Measurements from ENCODE around the gene RBFOX2.

RBFOX2 gene

GRCh38 chr22:35889071-35889470 is 139.6 kb downstream of the RBFOX2 start:
- no peaks in the 10 kb centered on the region for H3K79me2 ChIP-seq (ENCODE audit: low read length)
- no peak overlapping the region for H3K4me3 ChIP-seq (ENCODE audit: low read length)
- peaks cover 40% of the 10 kb centered on the region for H3K27me3 ChIP-seq (ENCODE audit: low read depth, low read length)
- no peak overlapping the region for H3K27ac ChIP-seq (ENCODE audit: low read length)
- H2AFZ ChIP-seq (ENCODE audit: low read depth, low read length), result no peak overlapping the region
- no peaks in the 10 kb centered on the region for H3K4me1 ChIP-seq (ENCODE audit: low read length)
- no peak overlapping the region for H3K4me2 ChIP-seq (ENCODE audit: low read length)
- H4K20me1 ChIP-seq (ENCODE audit: insufficient read depth, low read length), result no peaks in the 10 kb centered on the region
- no peaks in the 10 kb centered on the region for H3K9me3 ChIP-seq (ENCODE audit: insufficient read depth, low read length)
- H3K9ac ChIP-seq (ENCODE audit: low read length), result no peak overlapping the region
- no peaks in the 10 kb centered on the region for H3K36me3 ChIP-seq (replicated peaks; ENCODE audit: low read depth, low read length)
- no peak for TF ChIP-seq EZH2phosphoT487 (IDR thresholded peaks at IDR 0.05; ENCODE audit: low read depth)
- TF ChIP-seq, protein P1, sequence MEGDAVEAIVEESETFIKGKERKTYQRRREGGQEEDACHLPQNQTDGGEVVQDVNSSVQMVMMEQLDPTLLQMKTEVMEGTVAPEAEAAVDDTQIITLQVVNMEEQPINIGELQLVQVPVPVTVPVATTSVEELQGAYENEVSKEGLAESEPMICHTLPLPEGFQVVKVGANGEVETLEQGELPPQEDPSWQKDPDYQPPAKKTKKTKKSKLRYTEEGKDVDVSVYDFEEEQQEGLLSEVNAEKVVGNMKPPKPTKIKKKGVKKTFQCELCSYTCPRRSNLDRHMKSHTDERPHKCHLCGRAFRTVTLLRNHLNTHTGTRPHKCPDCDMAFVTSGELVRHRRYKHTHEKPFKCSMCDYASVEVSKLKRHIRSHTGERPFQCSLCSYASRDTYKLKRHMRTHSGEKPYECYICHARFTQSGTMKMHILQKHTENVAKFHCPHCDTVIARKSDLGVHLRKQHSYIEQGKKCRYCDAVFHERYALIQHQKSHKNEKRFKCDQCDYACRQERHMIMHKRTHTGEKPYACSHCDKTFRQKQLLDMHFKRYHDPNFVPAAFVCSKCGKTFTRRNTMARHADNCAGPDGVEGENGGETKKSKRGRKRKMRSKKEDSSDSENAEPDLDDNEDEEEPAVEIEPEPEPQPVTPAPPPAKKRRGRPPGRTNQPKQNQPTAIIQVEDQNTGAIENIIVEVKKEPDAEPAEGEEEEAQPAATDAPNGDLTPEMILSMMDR (IDR thresholded peaks at IDR 0.05; ENCODE audit: low read depth, low read length), result no peak

DNA sequence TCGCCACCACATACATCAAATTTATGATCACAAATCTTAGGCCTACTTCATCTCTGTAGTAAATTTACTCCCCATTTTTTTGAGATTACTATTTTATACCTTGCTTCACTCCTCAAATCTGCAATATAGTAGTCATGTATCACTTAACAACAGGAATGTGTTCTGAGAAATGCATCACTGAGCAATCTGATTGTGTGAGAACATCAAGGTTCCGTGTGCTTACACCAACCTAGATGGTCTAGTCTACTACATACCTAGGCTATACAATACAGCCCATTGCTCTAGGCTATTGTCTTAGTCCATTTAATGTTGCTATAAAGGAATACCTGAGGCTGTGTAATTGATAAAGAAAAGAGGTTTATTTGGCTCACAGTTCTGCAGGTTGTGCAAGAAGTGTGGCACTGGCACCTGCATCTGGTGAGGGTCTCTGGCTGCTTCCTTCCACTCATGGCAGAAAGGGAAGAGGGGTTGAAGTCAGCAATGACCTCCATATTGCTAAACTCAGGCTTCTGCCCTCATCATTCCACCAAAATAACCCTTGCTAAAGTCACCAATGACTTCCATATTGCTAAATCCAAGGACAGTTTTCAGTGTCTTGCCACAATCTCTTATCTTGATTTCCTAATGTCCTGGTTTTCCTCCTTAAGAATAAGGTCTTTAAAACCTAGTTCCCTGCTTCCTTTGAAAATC is 140.3 kb downstream of the RBFOX2 start:
- Histone ChIP-seq H3K9me3 (ENCODE audit: insufficient read depth, low read length) (no peaks in the 10 kb centered on the region), H3K4me1 (ENCODE audit: low read length) (no peaks in the 10 kb centered on the region), H3K4me3 (ENCODE audit: low read length) (no peak overlapping the region), H3K27me3 (ENCODE audit: low read depth, low read length) (peaks cover 37% of the 10 kb centered on the region), H3K9ac (ENCODE audit: low read length) (no peak overlapping the region), H3K27ac (ENCODE audit: low read length) (no peak overlapping the region), H3K4me2 (ENCODE audit: low read length) (no peak overlapping the region), H3K79me2 (ENCODE audit: low read length) (no peaks in the 10 kb centered on the region), H3K36me3 (replicated peaks; ENCODE audit: low read depth, low read length) (no peaks in the 10 kb centered on the region), H2AFZ (ENCODE audit: low read depth, low read length) (no peak overlapping the region), H4K20me1 (ENCODE audit: insufficient read depth, low read length) (no peaks in the 10 kb centered on the region)
- TF ChIP-seq, protein P1 (IDR thresholded peaks at IDR 0.05; ENCODE audit: low read depth, low read length), result no peak
- TF ChIP-seq EZH2phosphoT487 (IDR thresholded peaks at IDR 0.05; ENCODE audit: low read depth), result no peak

DNA sequence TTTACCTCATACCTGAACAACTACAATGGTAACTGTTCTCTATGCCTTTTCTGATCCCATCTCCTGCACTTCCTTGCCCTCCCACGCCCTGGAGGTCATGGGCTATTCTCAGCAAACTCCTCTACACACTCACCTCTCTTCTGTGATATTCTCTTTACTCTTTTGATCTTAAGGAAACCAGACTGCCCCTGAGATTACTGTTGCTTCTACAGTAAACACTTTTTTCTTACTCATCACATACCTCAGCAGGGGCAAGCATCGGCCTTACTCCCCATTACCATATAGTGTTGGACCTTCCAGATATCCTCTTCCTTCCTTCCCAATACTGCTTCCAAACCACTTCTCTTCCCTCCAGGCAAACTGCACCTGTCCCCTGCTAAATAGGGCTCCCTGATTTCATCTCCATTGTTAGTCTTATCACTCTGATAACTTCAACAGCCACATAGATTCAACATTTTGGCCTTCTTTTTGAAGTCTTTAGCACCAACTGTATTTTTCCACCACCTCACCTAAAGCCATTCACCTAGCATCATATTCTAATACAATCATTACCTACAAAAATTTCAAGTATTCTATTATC is 141.2 kb downstream of the RBFOX2 start:
- no peaks in the 10 kb centered on the region for H4K20me1 ChIP-seq (ENCODE audit: insufficient read depth, low read length)
- H3K27ac ChIP-seq (ENCODE audit: low read length), result no peak overlapping the region
- H3K27me3 ChIP-seq (ENCODE audit: low read depth, low read length), result peaks cover 36% of the 10 kb centered on the region
- no peaks in the 10 kb centered on the region for H3K79me2 ChIP-seq (ENCODE audit: low read length)
- no peak overlapping the region for H3K4me2 ChIP-seq (ENCODE audit: low read length)
- no peaks in the 10 kb centered on the region for H3K36me3 ChIP-seq (replicated peaks; ENCODE audit: low read depth, low read length)
- H2AFZ ChIP-seq (ENCODE audit: low read depth, low read length), result no peak overlapping the region
- no peak overlapping the region for H3K4me3 ChIP-seq (ENCODE audit: low read length)
- H3K9me3 ChIP-seq (ENCODE audit: insufficient read depth, low read length), result no peaks in the 10 kb centered on the region
- H3K9ac ChIP-seq (ENCODE audit: low read length), result no peak overlapping the region
- TF ChIP-seq, protein P1 (IDR thresholded peaks at IDR 0.05; ENCODE audit: low read depth, low read length), result no peak
- no peak for TF ChIP-seq EZH2phosphoT487 (IDR thresholded peaks at IDR 0.05; ENCODE audit: low read depth)
- H3K4me1 ChIP-seq (ENCODE audit: low read length), result no peaks in the 10 kb centered on the region

- TF ChIP-seq, protein P1 (IDR thresholded peaks at IDR 0.05; ENCODE audit: low read depth, low read length), result no peak
- no peak for TF ChIP-seq EZH2phosphoT487 (IDR thresholded peaks at IDR 0.05; ENCODE audit: low read depth)
- Histone ChIP-seq H3K27me3 (ENCODE audit: low read depth, low read length) (peaks cover 30% of the 10 kb centered on the region), H3K9ac (ENCODE audit: low read length) (no peak overlapping the region), H3K27ac (ENCODE audit: low read length) (no peak overlapping the region), H3K4me2 (ENCODE audit: low read length) (no peak overlapping the region), H2AFZ (ENCODE audit: low read depth, low read length) (no peak overlapping the region), H3K4me1 (ENCODE audit: low read length) (no peaks in the 10 kb centered on the region), H4K20me1 (ENCODE audit: insufficient read depth, low read length) (no peaks in the 10 kb centered on the region), H3K9me3 (ENCODE audit: insufficient read depth, low read length) (no peaks in the 10 kb centered on the region), H3K79me2 (ENCODE audit: low read length) (no peaks in the 10 kb centered on the region), H3K4me3 (ENCODE audit: low read length) (no peak overlapping the region), H3K36me3 (replicated peaks; ENCODE audit: low read depth, low read length) (no peaks in the 10 kb centered on the region)
Measured at GRCh38 chr22:35886309-35886708, 142.3 kb downstream of the RBFOX2 start.

Measured in OCI-LY3 (cell line).